Right kidney (tissue), 1 donor: ENCODE results near the gene PRKCH.

Experiments used
- DNase-seq: peaks from one replicate; pipeline ENCODE4 v3.0.0-alpha.2; 2016

The PRKCH gene

GRCh38 chr14:61589691-61590581 lies 268.6 kb downstream of the PRKCH start:
- DNase-seq, result no peak

GRCh38 chr14:61591862-61592261 lies 270.5 kb downstream of the PRKCH start:
- no peak for DNase-seq

- DNase-seq, result no peak
These were observed 272.0 kb downstream of the PRKCH start for GRCh38 chr14:61593330-61593729.

GRCh38 chr14:61596990-61597389 lies 275.6 kb downstream of the PRKCH start:
- DNase-seq, result no peak

- DNase-seq, result no peak
These were observed 277.6 kb downstream of the PRKCH start for GRCh38 chr14:61598980-61599379.

- DNase-seq, result no peak
These were observed 278.6 kb downstream of the PRKCH start for GRCh38 chr14:61599942-61600341.
